Activated CD8-positive, alpha-beta memory T cell treated with anti-CD3 and anti-CD28 coated beads, Interleukin-2, amount 10 ng/mL, durations not matched to agents 7 days and 5 days (primary cell): ENCODE data around the gene BRICD5. TPM values are rescaled to one million over a fixed set of nuclear protein-coding genes. Genes with fewer than 3 reads are reported as not detected.

Experiments used
- ATAC-seq: fragments of 150-1000 bp; cut with Tn5 transposase; one replicate; pipeline ENCODE4 v1.10.0; 2021; ENCODE audit warnings: moderate library complexity
- CTCF ChIA-PET: fragments of 350-600 bp; sonication (Branson Sonifier 250); formaldehyde crosslinking; loops from one replicate; lab custom pipeline; 2021; ENCODE audit warnings: antibody characterized with exemption; lab: Charles Lee
- DNase-seq: peaks from one replicate; pipeline ENCODE4 v3.0.0-alpha.2; 2020
- H3K27ac Mint-ChIP-seq: one replicate; pipeline ENCODE4 v1.8.0; 2021; ENCODE audit warnings: mild to moderate bottlenecking, mixed read lengths
- H3K27me3 Mint-ChIP-seq: one replicate; pipeline ENCODE4 v1.8.0; 2021; ENCODE audit warnings: mixed read lengths
- H3K36me3 Mint-ChIP-seq: one replicate; pipeline ENCODE4 v1.8.0; 2021; ENCODE audit warnings: mild to moderate bottlenecking, mixed read lengths
- H3K4me1 Mint-ChIP-seq: one replicate; pipeline ENCODE4 v1.8.0; 2021; ENCODE audit warnings: mixed read lengths
- H3K4me3 Mint-ChIP-seq: one replicate; pipeline ENCODE4 v1.8.0; 2021; ENCODE audit warnings: mild to moderate bottlenecking, moderate library complexity, mixed read lengths
- H3K9me3 Mint-ChIP-seq: one replicate; pipeline ENCODE4 v1.8.0; 2022; ENCODE audit warnings: low read depth, mixed read lengths
- total RNA-seq, 2 experiments: library from RNA; stranded (reverse); gene quantifications; one replicate each; pipeline ENCODE4 v1.2.3, GENCODE V29; 2021

The BRICD5 gene
- total RNA-seq, 2 experiments from 2014 or later, result 13.2 to 20.4 TPM

- ATAC-seq, result no peak
- no peaks in the 10 kb centered on the region for H3K9me3 Mint-ChIP-seq
These were observed 24.1 kb upstream of the BRICD5 start for GRCh38 chr16:2234813-2235170.

GRCh38 chr16:2233872-2234812 is 23.5 kb upstream of the BRICD5 start:
- H3K4me3 Mint-ChIP-seq, result no peak overlapping the region
- H3K27me3 Mint-ChIP-seq, result no peaks in the 10 kb centered on the region
- H3K4me1 Mint-ChIP-seq, result no peaks in the 10 kb centered on the region
- H3K9me3 Mint-ChIP-seq, result no peaks in the 10 kb centered on the region
- DNase-seq (no peak), ATAC-seq (no peak)
- CTCF ChIA-PET, result no interaction called here
- H3K36me3 Mint-ChIP-seq, result peaks cover 3% of the 10 kb centered on the region
- H3K27ac Mint-ChIP-seq, result no peak overlapping the region

More at GRCh38 chr16:2234813-2235170, 24.1 kb upstream of the BRICD5 start:
- CTCF ChIA-PET, result no interaction called here
- no peak for DNase-seq
- H3K27me3 Mint-ChIP-seq, result no peaks in the 10 kb centered on the region
- no peak overlapping the region for H3K4me3 Mint-ChIP-seq
- no peak overlapping the region for H3K27ac Mint-ChIP-seq
- peaks cover 3% of the 10 kb centered on the region for H3K36me3 Mint-ChIP-seq
- no peaks in the 10 kb centered on the region for H3K4me1 Mint-ChIP-seq

- H3K4me1 Mint-ChIP-seq, result no peaks in the 10 kb centered on the region
- no peak for ATAC-seq
- no peaks in the 10 kb centered on the region for H3K9me3 Mint-ChIP-seq
- H3K4me3 Mint-ChIP-seq, result no peak overlapping the region
- no peaks in the 10 kb centered on the region for H3K27me3 Mint-ChIP-seq
- H3K27ac Mint-ChIP-seq, result no peak overlapping the region
- DNase-seq, result no peak
- H3K36me3 Mint-ChIP-seq, result peaks cover 3% of the 10 kb centered on the region
- CTCF ChIA-PET, result no interaction called here
These were observed 22.5 kb upstream of the BRICD5 start for GRCh38 chr16:2233046-2233775.

- no peaks in the 10 kb centered on the region for H3K9me3 Mint-ChIP-seq
- CTCF ChIA-PET, result no interaction called here
- DNase-seq, result no peak
- peaks cover 3% of the 10 kb centered on the region for H3K36me3 Mint-ChIP-seq
- H3K27ac Mint-ChIP-seq, result no peak overlapping the region
- H3K4me1 Mint-ChIP-seq, result no peaks in the 10 kb centered on the region
- ATAC-seq, result no peak
- no peak overlapping the region for H3K4me3 Mint-ChIP-seq
- H3K27me3 Mint-ChIP-seq, result no peaks in the 10 kb centered on the region
These were observed 21.7 kb upstream of the BRICD5 start for GRCh38 chr16:2232094-2232990.

GRCh38 chr16:2231016-2231931 is 20.6 kb upstream of the BRICD5 start:
- ATAC-seq, result no peak
- Mint-ChIP-seq H3K9me3 (no peaks in the 10 kb centered on the region), H3K27ac (no peak overlapping the region), H3K36me3 (peaks cover 3% of the 10 kb centered on the region), H3K4me1 (peaks cover 4% of the 10 kb centered on the region), H3K4me3 (no peak overlapping the region), H3K27me3 (no peaks in the 10 kb centered on the region)
- CTCF ChIA-PET, result interaction anchor here (0.7 kb wide), 1 partner anchor 20 kb away, joined by 3 read pairs; the partner anchor contains the start of gene ECI1
- no peak for DNase-seq

GRCh38 chr16:2230376-2230775 is 19.7 kb upstream of the BRICD5 start:
- H3K4me3 Mint-ChIP-seq, result no peak overlapping the region
- peaks cover 9% of the 10 kb centered on the region for H3K4me1 Mint-ChIP-seq
- H3K27ac Mint-ChIP-seq, result no peak overlapping the region
- CTCF ChIA-PET, result interaction anchor here (0.7 kb wide), 1 partner anchor 20 kb away, joined by 3 read pairs; the partner anchor contains the start of gene ECI1
- H3K36me3 Mint-ChIP-seq, result peaks cover 2% of the 10 kb centered on the region
- H3K9me3 Mint-ChIP-seq, result no peaks in the 10 kb centered on the region
- DNase-seq (no peak), ATAC-seq (no peak)
- H3K27me3 Mint-ChIP-seq, result no peaks in the 10 kb centered on the region

GRCh38 chr16:2229632-2230250 is 19.1 kb upstream of the BRICD5 start:
- Mint-ChIP-seq H3K27me3 (no peaks in the 10 kb centered on the region), H3K36me3 (no peaks in the 10 kb centered on the region), H3K4me3 (no peak overlapping the region), H3K9me3 (no peaks in the 10 kb centered on the region), H3K4me1 (peaks cover 13% of the 10 kb centered on the region), H3K27ac (no peak overlapping the region)
- CTCF ChIA-PET, result no interaction called here
- DNase-seq (no peak), ATAC-seq (no peak)

- no peak for DNase-seq
- H3K4me1 Mint-ChIP-seq, result peaks cover 19% of the 10 kb centered on the region
- CTCF ChIA-PET, result no interaction called here
- no peaks in the 10 kb centered on the region for H3K9me3 Mint-ChIP-seq
- no peak overlapping the region for H3K4me3 Mint-ChIP-seq
- H3K27ac Mint-ChIP-seq, result no peak overlapping the region
- no peaks in the 10 kb centered on the region for H3K36me3 Mint-ChIP-seq
- no peak for ATAC-seq
- H3K27me3 Mint-ChIP-seq, result no peaks in the 10 kb centered on the region
These were observed 18.4 kb upstream of the BRICD5 start for GRCh38 chr16:2229091-2229490.

- ATAC-seq (no peak), DNase-seq (no peak)
- no peaks in the 10 kb centered on the region for H3K9me3 Mint-ChIP-seq
- CTCF ChIA-PET, result no interaction called here
- H3K4me3 Mint-ChIP-seq, result no peak overlapping the region
- H3K27ac Mint-ChIP-seq, result no peak overlapping the region
- H3K4me1 Mint-ChIP-seq, result peaks cover 19% of the 10 kb centered on the region
- no peaks in the 10 kb centered on the region for H3K36me3 Mint-ChIP-seq
- no peaks in the 10 kb centered on the region for H3K27me3 Mint-ChIP-seq
These were observed 17.6 kb upstream of the BRICD5 start for GRCh38 chr16:2228161-2228824.

GRCh38 chr16:2226918-2227317 is 16.3 kb upstream of the BRICD5 start:
- Mint-ChIP-seq H3K9me3 (no peaks in the 10 kb centered on the region), H3K27me3 (no peaks in the 10 kb centered on the region), H3K4me1 (peaks cover 22% of the 10 kb centered on the region), H3K36me3 (no peaks in the 10 kb centered on the region), H3K4me3 (no peak overlapping the region), H3K27ac (peak overlapping the region; percentile 6)
- CTCF ChIA-PET, result interaction anchor here (1.3 to 2.6 kb wide), 2 partner anchors 22 to 24 kb away, joined by 4 to 18 read pairs; partner anchors contain the start of genes ECI1 and MLST8
- ATAC-seq, result no peak
- DNase-seq, result no peak

GRCh38 chr16:2226245-2226793 is 15.7 kb upstream of the BRICD5 start:
- no peaks in the 10 kb centered on the region for H3K36me3 Mint-ChIP-seq
- no peaks in the 10 kb centered on the region for H3K9me3 Mint-ChIP-seq
- H3K27ac Mint-ChIP-seq, result peak overlapping the region; percentile 36
- DNase-seq, result no peak
- no peak for ATAC-seq
- CTCF ChIA-PET, result interaction anchor here (0.7 to 2.6 kb wide), 3 partner anchors 21 to 128 kb away, joined by 3 to 18 read pairs (median 4); partner anchors contain the start of genes ECI1 and MLST8
- peaks cover 22% of the 10 kb centered on the region for H3K4me1 Mint-ChIP-seq
- H3K4me3 Mint-ChIP-seq, result no peak overlapping the region
- H3K27me3 Mint-ChIP-seq, result no peaks in the 10 kb centered on the region
